Tongue (tissue), 2 donors: ENCODE results near the gene ZBTB7C. TPM values are rescaled to one million over a fixed set of nuclear protein-coding genes. Genes with fewer than 3 reads are reported as not detected.

Experiments used
- DNase-seq: peaks from one replicate; pipeline ENCODE4 v3.0.0-alpha.2; 2015
- total RNA-seq: library from RNA; depleted of rRNA; stranded (reverse); fragments of >200 nt; gene quantifications from one replicate; pipeline ENCODE4 v1.2.3, GENCODE V29; 2014

The ZBTB7C gene
- total RNA-seq, 1 donor from 2014 or later = 17.8 TPM

GRCh38 chr18:48162956-48163737, 246.0 kb downstream of the ZBTB7C start:
- DNase-seq = peak; percentile 91

- peak; percentile 34 for DNase-seq
Observed at GRCh38 chr18:48161911-48162698, 247.1 kb downstream of the ZBTB7C start.

- DNase-seq = peak; percentile 92
Observed at GRCh38 chr18:48161191-48161910, 247.8 kb downstream of the ZBTB7C start.

GRCh38 chr18:48160622-48161021, 248.6 kb downstream of the ZBTB7C start:
- DNase-seq = no peak

GRCh38 chr18:48159816-48160215, 249.4 kb downstream of the ZBTB7C start:
- DNase-seq = no peak

GRCh38 chr18:48158721-48159120, 250.5 kb downstream of the ZBTB7C start:
- no peak for DNase-seq

- no peak for DNase-seq
Observed at GRCh38 chr18:48157956-48158355, 251.2 kb downstream of the ZBTB7C start.

- DNase-seq = no peak
Observed at GRCh38 chr18:48155856-48156255, 253.3 kb downstream of the ZBTB7C start.

GRCh38 chr18:48154828-48155227, 254.4 kb downstream of the ZBTB7C start:
- no peak for DNase-seq

GRCh38 chr18:48153613-48154481, 255.3 kb downstream of the ZBTB7C start:
- DNase-seq = no peak

- no peak for DNase-seq
Observed at GRCh38 chr18:48152549-48152948, 256.6 kb downstream of the ZBTB7C start.

GRCh38 chr18:48151421-48152065, 257.6 kb downstream of the ZBTB7C start:
- DNase-seq = peak; percentile 75

- DNase-seq = no peak
Observed at GRCh38 chr18:48149020-48149685, 260.0 kb downstream of the ZBTB7C start.

- no peak for DNase-seq
Observed at GRCh38 chr18:48142994-48143393, 266.2 kb downstream of the ZBTB7C start.

- DNase-seq = no peak
Observed at GRCh38 chr18:48142353-48142752, 266.8 kb downstream of the ZBTB7C start.

- no peak for DNase-seq
Observed at GRCh38 chr18:48140731-48141130, 268.5 kb downstream of the ZBTB7C start.

- DNase-seq = peak; percentile 83
Observed at GRCh38 chr18:48139431-48140347, 269.5 kb downstream of the ZBTB7C start.

GRCh38 chr18:48138660-48139430, 270.3 kb downstream of the ZBTB7C start:
- no peak for DNase-seq

GRCh38 chr18:48138210-48138609, 271.0 kb downstream of the ZBTB7C start:
- DNase-seq = no peak
